Tibial nerve (tissue), 4 donors: ENCODE measurements around the gene MIOS. TPM values are rescaled to one million over a fixed set of nuclear protein-coding genes. Genes with fewer than 3 reads are reported as not detected.

ENCODE experiments used
- DNase-seq, 2 donors: peaks; one replicate each; pipeline ENCODE4 v3.0.0-alpha.2; 2019; ENCODE audit warnings: low spot score in 2 of 2
- H3K27ac ChIP-seq, 4 donors: fragments of 200-600 bp; sonication (generic) in 3 of 4; one replicate each; pipeline ENCODE4 v1.5.1; 2017 to 2019; ENCODE audit warnings: mild to moderate bottlenecking in 1 of 4
- H3K27me3 ChIP-seq, 2 donors: fragments of 200-600 bp; sonication (generic) in 1 of 2; one replicate each; pipeline versions ENCODE4 v1.5.1 to v1.6.0; 2017 to 2019
- H3K36me3 ChIP-seq, 3 donors: fragments of 200-600 bp; sonication (generic); one replicate each; pipeline ENCODE4 v1.5.1; 2018 to 2019
- H3K4me1 ChIP-seq, 4 donors: fragments of 200-600 bp; sonication (generic) in 3 of 4; one replicate each; pipeline ENCODE4 v1.5.1; 2017 to 2019
- H3K4me3 ChIP-seq, 4 donors: fragments of 200-600 bp; sonication (generic) in 3 of 4; one replicate each; pipeline ENCODE4 v1.5.1; 2017 to 2019; ENCODE audit warnings: mild to moderate bottlenecking in 1 of 4, moderate library complexity in 1 of 4
- H3K9me3 ChIP-seq, 4 donors: fragments of 200-600 bp; sonication (generic) in 3 of 4; one replicate each; pipeline ENCODE4 v1.5.1; 2017 to 2019
- EP300 ChIP-seq, 2 donors: sonication (generic); formaldehyde crosslinking; IDR thresholded peaks; one replicate each; pipeline ENCODE4 v1.6.1; 2017; ENCODE audit warnings: antibody characterized with exemption in 2 of 2, mild to moderate bottlenecking in 1 of 2
- POLR2A ChIP-seq, 2 donors: fragments of 450-650 bp; IDR thresholded peaks; one replicate each; pipeline ENCODE4 v1.6.1; 2017; ENCODE audit warnings: antibody characterized with exemption in 2 of 2, mild to moderate bottlenecking in 2 of 2, moderate library complexity in 2 of 2
- WGBS, 2 donors: methylation state at CpG; one replicate each; pipeline ENCODE4 v1.1.5; 2018; 5-methylcytosine and 5-hydroxymethylcytosine counted together
- total RNA-seq, 4 donors: library from RNA; depleted of rRNA; stranded (reverse); fragments of >200 nt; gene quantifications; one replicate each; pipeline ENCODE4 v1.1.0, GENCODE V29; 2016
- TF ChIP-seq, protein P1 (sequence below), 5 experiments: fragments of 200-600 bp in 3 of 5; fragments of 450-650 bp in 2 of 5; sonication (generic) in 3 of 5; IDR thresholded peaks; one replicate each; pipeline ENCODE4 v1.5.1; 2016 to 2019; ENCODE audit warnings: antibody characterized with exemption in 5 of 5, mild to moderate bottlenecking in 3 of 5, moderate library complexity in 2 of 5

The MIOS gene
- total RNA-seq, 4 donors from 2014 or later = 35.9 to 80.4 (median 61.9) TPM

DNA sequence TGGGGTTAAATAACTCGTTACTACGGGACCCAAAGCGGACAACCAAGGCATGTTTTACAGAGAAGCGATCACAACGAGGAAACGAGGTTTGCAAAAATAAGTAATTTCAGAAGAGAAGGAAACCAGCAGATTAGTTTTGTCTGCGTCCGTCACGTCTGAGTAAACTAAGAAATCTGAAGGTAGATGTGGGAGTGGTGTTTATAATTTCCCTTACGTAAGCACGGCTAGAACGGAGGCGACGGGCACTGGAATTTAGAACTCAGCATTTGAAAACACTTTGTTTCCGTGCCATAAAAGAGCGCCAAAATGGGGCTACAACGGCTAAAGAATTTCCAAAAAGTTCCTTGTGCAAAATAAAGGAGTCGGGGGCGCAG lies 73.2 kb downstream of the MIOS start:
- H3K9me3 ChIP-seq = no peaks in the 10 kb centered on the region
- DNase-seq = peak in 1 of 2 donors; percentile 8
- H3K27me3 ChIP-seq = no peaks in the 10 kb centered on the region
- TF ChIP-seq POLR2A (IDR thresholded peaks at IDR 0.05) (no peak), EP300 (IDR thresholded peaks at IDR 0.05) (no peak)
- TF ChIP-seq, protein P1, sequence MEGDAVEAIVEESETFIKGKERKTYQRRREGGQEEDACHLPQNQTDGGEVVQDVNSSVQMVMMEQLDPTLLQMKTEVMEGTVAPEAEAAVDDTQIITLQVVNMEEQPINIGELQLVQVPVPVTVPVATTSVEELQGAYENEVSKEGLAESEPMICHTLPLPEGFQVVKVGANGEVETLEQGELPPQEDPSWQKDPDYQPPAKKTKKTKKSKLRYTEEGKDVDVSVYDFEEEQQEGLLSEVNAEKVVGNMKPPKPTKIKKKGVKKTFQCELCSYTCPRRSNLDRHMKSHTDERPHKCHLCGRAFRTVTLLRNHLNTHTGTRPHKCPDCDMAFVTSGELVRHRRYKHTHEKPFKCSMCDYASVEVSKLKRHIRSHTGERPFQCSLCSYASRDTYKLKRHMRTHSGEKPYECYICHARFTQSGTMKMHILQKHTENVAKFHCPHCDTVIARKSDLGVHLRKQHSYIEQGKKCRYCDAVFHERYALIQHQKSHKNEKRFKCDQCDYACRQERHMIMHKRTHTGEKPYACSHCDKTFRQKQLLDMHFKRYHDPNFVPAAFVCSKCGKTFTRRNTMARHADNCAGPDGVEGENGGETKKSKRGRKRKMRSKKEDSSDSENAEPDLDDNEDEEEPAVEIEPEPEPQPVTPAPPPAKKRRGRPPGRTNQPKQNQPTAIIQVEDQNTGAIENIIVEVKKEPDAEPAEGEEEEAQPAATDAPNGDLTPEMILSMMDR (IDR thresholded peaks at IDR 0.05) = no peak
- WGBS, 2 donors = 0 to 1% methylated on average over 19 of the region's 19 CpGs
- peaks cover 0 to 24% (median 8%) of the 10 kb centered on the region in 4 donors for H3K4me1 ChIP-seq
- H3K4me3 ChIP-seq = peak overlapping the region; percentile 73 to 96 (median 80)
- H3K36me3 ChIP-seq = peaks cover 0 to 29% (median 0%) of the 10 kb centered on the region in 3 donors
- peak overlapping the region; percentile 34 to 94 (median 90) for H3K27ac ChIP-seq

DNA sequence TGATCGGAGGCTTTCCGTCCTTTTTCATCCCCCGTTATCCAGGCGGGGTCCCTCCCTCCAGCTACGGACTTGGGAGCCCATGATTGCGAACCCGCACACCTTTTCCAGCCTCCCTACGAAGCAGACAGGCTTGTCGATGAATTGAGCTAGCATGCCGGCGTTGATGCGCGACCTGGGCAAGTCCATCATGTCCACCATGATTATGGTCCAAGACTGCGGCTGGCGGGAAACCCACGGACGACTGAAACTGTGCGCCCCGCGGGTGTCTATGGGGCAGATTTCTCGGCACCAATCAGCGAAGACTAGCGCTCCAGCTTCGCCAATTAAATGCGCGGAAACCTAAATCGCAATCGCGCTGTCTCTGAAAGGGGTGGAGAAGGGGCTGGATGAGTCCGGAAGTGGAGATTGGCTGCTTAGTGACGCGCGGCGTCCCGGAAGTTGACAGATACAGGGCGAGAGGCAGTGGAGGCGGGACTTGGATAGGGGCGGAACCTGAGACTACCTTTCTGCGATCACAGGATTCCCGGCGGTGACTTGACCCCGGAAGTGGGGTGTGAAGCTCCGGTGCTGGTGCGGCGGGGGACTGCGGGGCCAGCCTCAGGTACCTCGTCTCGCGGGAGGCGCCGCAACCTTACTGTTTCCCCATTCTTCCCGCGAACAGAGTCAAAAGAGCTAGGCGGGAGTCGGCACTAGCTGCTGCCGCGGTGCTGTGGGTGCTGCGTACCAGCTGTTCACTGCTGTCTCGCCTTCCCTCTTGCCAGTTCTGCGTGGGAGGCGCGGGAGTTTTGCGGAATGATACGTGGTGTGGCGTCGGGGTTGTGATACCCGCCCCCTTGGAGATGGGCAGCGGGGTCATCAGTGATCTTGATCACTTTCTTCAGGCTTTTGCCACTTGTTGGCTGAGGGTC lies 73.8 kb downstream of the MIOS start, which contains the start of gene UMAD1:
Gene UMAD1 (plus strand): TSS at position 532 of the 908 bp plus-strand sequence. CDS start 32,620 bp downstream, outside the sequence.
- 0 to 1% methylated on average over 67 to 68 of the region's 68 CpGs for WGBS, 2 donors
- H3K9me3 ChIP-seq = no peaks in the 10 kb centered on the region
- H3K27me3 ChIP-seq = no peaks in the 10 kb centered on the region
- peaks cover 0 to 24% (median 8%) of the 10 kb centered on the region in 4 donors for H3K4me1 ChIP-seq
- peak within 1 kb of the TSS; percentile 73 to 96 (median 80) for H3K4me3 ChIP-seq
- H3K27ac ChIP-seq = peak within 1 kb of the TSS; percentile 59 to 94 (median 90)
- peaks cover 0 to 23% (median 0%) of the 10 kb centered on the region in 3 donors for H3K36me3 ChIP-seq
- TF ChIP-seq, protein P1 (IDR thresholded peaks at IDR 0.05) = no peak
- TF ChIP-seq EP300 (IDR thresholded peaks at IDR 0.05) = peak; percentile 86 to 91
- TF ChIP-seq POLR2A (IDR thresholded peaks at IDR 0.05) = peak; percentile 13 to 73
- DNase-seq = peak; percentile 95 to 97

DNA sequence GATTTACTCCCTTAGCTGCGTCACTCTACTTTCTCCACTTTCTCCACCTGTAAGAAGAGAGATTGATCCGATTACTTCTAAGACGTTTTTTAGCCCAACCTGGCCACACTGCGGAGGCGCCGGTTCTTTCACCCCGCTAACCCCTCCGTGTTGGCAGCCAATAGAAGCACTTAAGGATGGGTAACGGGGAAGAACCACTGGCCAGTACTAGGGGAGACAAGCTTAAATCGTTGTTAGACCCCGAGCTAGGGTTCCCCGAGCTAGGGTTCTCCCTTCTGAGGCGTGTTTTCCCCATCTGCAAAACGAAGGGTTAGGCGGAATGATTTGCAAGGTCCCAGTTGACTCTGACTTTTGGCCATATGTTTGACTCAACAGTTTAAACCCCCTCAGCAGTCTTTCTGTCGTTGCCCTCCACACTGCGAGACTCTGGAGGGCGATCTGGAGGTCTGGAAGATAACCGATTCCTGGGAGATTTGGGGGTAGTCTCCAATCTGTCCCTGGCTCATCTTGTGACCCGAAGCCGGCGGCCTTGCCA lies 74.5 kb downstream of the MIOS start:
- Histone ChIP-seq H3K4me1 (peaks cover 0 to 24% (median 8%) of the 10 kb centered on the region in 4 donors), H3K27ac (peak overlapping the region; percentile 59 to 94 (median 88))
- WGBS, 2 donors = 4 to 6% methylated on average over 22 of the region's 22 CpGs

DNA sequence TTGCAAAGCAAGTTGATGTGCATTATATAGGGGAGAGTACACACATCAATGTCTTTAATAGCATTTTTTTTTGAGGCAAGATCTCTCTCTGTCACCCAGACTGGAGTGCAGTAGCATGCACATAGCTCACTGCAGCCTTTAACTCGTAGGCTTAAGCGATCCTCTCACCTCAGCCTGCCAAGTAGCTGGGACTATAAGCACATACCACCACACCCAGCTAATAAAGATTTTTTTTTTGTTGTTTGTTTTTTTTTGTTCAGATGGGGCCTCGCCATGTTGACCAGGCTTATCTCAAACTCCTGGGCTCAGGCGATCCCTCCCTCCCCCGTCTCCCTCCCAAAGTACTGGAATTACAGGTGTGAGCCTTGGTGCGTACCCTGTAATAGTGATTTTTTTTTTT lies 75.4 kb downstream of the MIOS start:
- DNase-seq = no peak
- H3K27ac ChIP-seq = no peak overlapping the region
- peaks cover 0 to 18% (median 0%) of the 10 kb centered on the region in 3 donors for H3K36me3 ChIP-seq
- H3K4me3 ChIP-seq = no peak overlapping the region
- peaks cover 0 to 24% (median 8%) of the 10 kb centered on the region in 4 donors for H3K4me1 ChIP-seq
- H3K27me3 ChIP-seq = no peaks in the 10 kb centered on the region
- WGBS, 2 donors = 81 to 86% methylated on average over 6 of the region's 6 CpGs
- TF ChIP-seq, protein P1 (IDR thresholded peaks at IDR 0.05) = no peak
- no peak for TF ChIP-seq EP300 (IDR thresholded peaks at IDR 0.05)
- no peak for TF ChIP-seq POLR2A (IDR thresholded peaks at IDR 0.05)
- peaks cover 0 to 6% (median 0%) of the 10 kb centered on the region in 4 donors for H3K9me3 ChIP-seq

More for the DNA sequence above, 74.5 kb downstream of the MIOS start:
- Histone ChIP-seq H3K4me3 (peak overlapping the region; percentile 73 to 96 (median 80)), H3K36me3 (peaks cover 0 to 21% (median 0%) of the 10 kb centered on the region in 3 donors), H3K27me3 (no peaks in the 10 kb centered on the region), H3K9me3 (no peaks in the 10 kb centered on the region)
- no peak for TF ChIP-seq EP300 (IDR thresholded peaks at IDR 0.05)
- TF ChIP-seq, protein P1 (IDR thresholded peaks at IDR 0.05) = no peak
- no peak for DNase-seq
